HK-2 (cell line): ENCODE results near the gene KCNC2.

Experiments
- DNase-seq: peaks from one replicate; pipeline ENCODE4 v3.0.0-alpha.2; 2018; ENCODE audit not compliant: unreplicated experiment

KCNC2 gene

GRCh38 chr12:75161488-75161887 is 48.2 kb downstream of the KCNC2 start:
- no peak for DNase-seq

GRCh38 chr12:75157385-75157784 is 52.3 kb downstream of the KCNC2 start:
- DNase-seq, result no peak

GRCh38 chr12:75155962-75156361 is 53.7 kb downstream of the KCNC2 start:
- DNase-seq, result no peak

GRCh38 chr12:75154388-75154787 is 55.3 kb downstream of the KCNC2 start:
- no peak for DNase-seq

- no peak for DNase-seq
Observed at GRCh38 chr12:75139196-75139595, 70.4 kb downstream of the KCNC2 start.

- no peak for DNase-seq
Observed at GRCh38 chr12:75137896-75138295, 71.7 kb downstream of the KCNC2 start.

- DNase-seq, result no peak
Observed at GRCh38 chr12:75135026-75135425, 74.6 kb downstream of the KCNC2 start.

GRCh38 chr12:75130811-75131210 is 78.8 kb downstream of the KCNC2 start:
- no peak for DNase-seq

- DNase-seq, result no peak
Observed at GRCh38 chr12:75129275-75129674, 80.4 kb downstream of the KCNC2 start.

GRCh38 chr12:75121036-75121705 is 88.5 kb downstream of the KCNC2 start:
- no peak for DNase-seq

- DNase-seq, result no peak
Observed at GRCh38 chr12:75120311-75120711, 89.3 kb downstream of the KCNC2 start.

GRCh38 chr12:75116646-75117198 is 92.9 kb downstream of the KCNC2 start:
- no peak for DNase-seq

- no peak for DNase-seq
Observed at GRCh38 chr12:75115748-75116147, 93.9 kb downstream of the KCNC2 start.

- peak; percentile 42 for DNase-seq
Observed at GRCh38 chr12:75103822-75104221, 105.8 kb downstream of the KCNC2 start.

- no peak for DNase-seq
Observed at GRCh38 chr12:75101781-75102180, 107.9 kb downstream of the KCNC2 start.

- DNase-seq, result no peak
Observed at GRCh38 chr12:75099210-75099609, 110.4 kb downstream of the KCNC2 start.

GRCh38 chr12:75097003-75097402 is 112.6 kb downstream of the KCNC2 start:
- no peak for DNase-seq

GRCh38 chr12:75087654-75088053 is 122.0 kb downstream of the KCNC2 start:
- no peak for DNase-seq

- DNase-seq, result no peak
Observed at GRCh38 chr12:75086091-75087038, 123.3 kb downstream of the KCNC2 start.

- no peak for DNase-seq
Observed at GRCh38 chr12:75081305-75081704, 128.3 kb downstream of the KCNC2 start.

GRCh38 chr12:75080582-75080981 is 129.1 kb downstream of the KCNC2 start:
- DNase-seq, result no peak

- DNase-seq, result no peak
Observed at GRCh38 chr12:75065482-75065881, 144.2 kb downstream of the KCNC2 start.

- no peak for DNase-seq
Observed at GRCh38 chr12:75062691-75063090, 146.9 kb downstream of the KCNC2 start.
